NCI-H1105 treated with DMSO at 0.1 percent for 48 hours (cell line): ENCODE measurements around the gene LRRC74A.
A peak's percentile ranks its signal among the peaks of the same experiment; 100 is the strongest.

Experiments
- DNase-seq: peaks from one replicate; lab custom pipeline; 2025; lab: John Stamatoyannopoulos, UW

Gene LRRC74A

GRCh38 chr14:76848879-76849278 lies 22.7 kb downstream of the LRRC74A start:
- no peak for DNase-seq

GRCh38 chr14:76855066-76855465 lies 28.9 kb downstream of the LRRC74A start:
- DNase-seq = no peak

- DNase-seq = no peak
Measured at GRCh38 chr14:76856769-76857168, 30.6 kb downstream of the LRRC74A start.

GRCh38 chr14:76861574-76862255 lies 35.5 kb downstream of the LRRC74A start:
- no peak for DNase-seq

GRCh38 chr14:76862546-76863282 lies 36.5 kb downstream of the LRRC74A start:
- DNase-seq = no peak

GRCh38 chr14:76863724-76864407 lies 37.7 kb downstream of the LRRC74A start:
- DNase-seq = no peak

GRCh38 chr14:76866456-76866855 lies 40.2 kb downstream of the LRRC74A start:
- no peak for DNase-seq

- DNase-seq = no peak
Measured at GRCh38 chr14:76867516-76868453, 41.6 kb downstream of the LRRC74A start.

- no peak for DNase-seq
Measured at GRCh38 chr14:76868454-76869170, 42.4 kb downstream of the LRRC74A start.

GRCh38 chr14:76870166-76870565 lies 44.0 kb downstream of the LRRC74A start:
- DNase-seq = no peak

GRCh38 chr14:76872796-76873432 lies 46.7 kb downstream of the LRRC74A start:
- peak; percentile 38 for DNase-seq

- no peak for DNase-seq
Measured at GRCh38 chr14:76874734-76875133, 48.5 kb downstream of the LRRC74A start.

- DNase-seq = peak; percentile 68
Measured at GRCh38 chr14:76876076-76876475, 49.9 kb downstream of the LRRC74A start.

- DNase-seq = no peak
Measured at GRCh38 chr14:76877871-76878270, 51.7 kb downstream of the LRRC74A start.

- DNase-seq = no peak
Measured at GRCh38 chr14:76880449-76880848, 54.2 kb downstream of the LRRC74A start.

- no peak for DNase-seq
Measured at GRCh38 chr14:76881348-76881747, 55.1 kb downstream of the LRRC74A start.

- no peak for DNase-seq
Measured at GRCh38 chr14:76882651-76883050, 56.4 kb downstream of the LRRC74A start.

- no peak for DNase-seq
Measured at GRCh38 chr14:76883447-76883846, 57.2 kb downstream of the LRRC74A start.

GRCh38 chr14:76884394-76884793 lies 58.2 kb downstream of the LRRC74A start:
- DNase-seq = no peak

GRCh38 chr14:76884853-76885276 lies 58.7 kb downstream of the LRRC74A start:
- no peak for DNase-seq

GRCh38 chr14:76887191-76887590 lies 61.0 kb downstream of the LRRC74A start:
- DNase-seq = no peak
